ENCODE data around the gene PLXNA4.

PLXNA4 gene

GRCh38 chr7:132239422-132239994 lies 336.8 kb downstream of the PLXNA4 start:
- Histone ChIP-seq H3K36me3 (ENCODE audit: control insufficient read depth, insufficient read depth, low read length) (no peaks in the 10 kb centered on the region), H3K27me3 (ENCODE audit: control insufficient read depth, insufficient read depth, low read length) (no peaks in the 10 kb centered on the region), H3K27ac (ENCODE audit: low read depth, low read length) (no peak overlapping the region), H3K9ac (ENCODE audit: low read depth, low read length) (no peak overlapping the region), H3K4me1 (ENCODE audit: control insufficient read depth, insufficient read depth, low read length) (no peaks in the 10 kb centered on the region), H3K4me3 (ENCODE audit: low read depth, low read length) (no peak overlapping the region), H3K9me3 (ENCODE audit: control insufficient read depth, insufficient read depth, low read length) (no peaks in the 10 kb centered on the region)

GRCh38 chr7:132234711-132235110 lies 341.6 kb downstream of the PLXNA4 start:
- Histone ChIP-seq H3K27ac (ENCODE audit: low read depth, low read length) (no peak overlapping the region), H3K4me3 (ENCODE audit: low read depth, low read length) (no peak overlapping the region), H3K36me3 (ENCODE audit: control insufficient read depth, insufficient read depth, low read length) (no peaks in the 10 kb centered on the region), H3K9me3 (ENCODE audit: control insufficient read depth, insufficient read depth, low read length) (no peaks in the 10 kb centered on the region), H3K9ac (ENCODE audit: low read depth, low read length) (no peak overlapping the region), H3K27me3 (ENCODE audit: control insufficient read depth, insufficient read depth, low read length) (no peaks in the 10 kb centered on the region), H3K4me1 (ENCODE audit: control insufficient read depth, insufficient read depth, low read length) (0 out of 2 replicates have a peak, but pooled peaks cover 6% of the 10 kb centered on the region)

GRCh38 chr7:132232406-132232805 lies 343.9 kb downstream of the PLXNA4 start:
- Histone ChIP-seq H3K9ac (ENCODE audit: low read depth, low read length) (no peak overlapping the region), H3K9me3 (ENCODE audit: control insufficient read depth, insufficient read depth, low read length) (no peaks in the 10 kb centered on the region), H3K4me1 (ENCODE audit: control insufficient read depth, insufficient read depth, low read length) (0 out of 2 replicates have a peak, but pooled peaks cover 6% of the 10 kb centered on the region), H3K36me3 (ENCODE audit: control insufficient read depth, insufficient read depth, low read length) (no peaks in the 10 kb centered on the region), H3K27me3 (ENCODE audit: control insufficient read depth, insufficient read depth, low read length) (no peaks in the 10 kb centered on the region), H3K4me3 (ENCODE audit: low read depth, low read length) (no peak overlapping the region), H3K27ac (ENCODE audit: low read depth, low read length) (no peak overlapping the region)

- no peaks in the 10 kb centered on the region for H3K36me3 ChIP-seq (ENCODE audit: control insufficient read depth, insufficient read depth, low read length)
- H3K27ac ChIP-seq (ENCODE audit: low read depth, low read length), result no peak overlapping the region
- no peak overlapping the region for H3K4me3 ChIP-seq (ENCODE audit: low read depth, low read length)
- 0 out of 2 replicates have a peak, but pooled peaks cover 6% of the 10 kb centered on the region for H3K4me1 ChIP-seq (ENCODE audit: control insufficient read depth, insufficient read depth, low read length)
- H3K9me3 ChIP-seq (ENCODE audit: control insufficient read depth, insufficient read depth, low read length), result no peaks in the 10 kb centered on the region
- no peaks in the 10 kb centered on the region for H3K27me3 ChIP-seq (ENCODE audit: control insufficient read depth, insufficient read depth, low read length)
- H3K9ac ChIP-seq (ENCODE audit: low read depth, low read length), result no peak overlapping the region
Observed at GRCh38 chr7:132230462-132230861, 345.8 kb downstream of the PLXNA4 start.

- Histone ChIP-seq H3K27ac (ENCODE audit: low read depth, low read length) (no peak overlapping the region), H3K36me3 (ENCODE audit: control insufficient read depth, insufficient read depth, low read length) (no peaks in the 10 kb centered on the region), H3K9me3 (ENCODE audit: control insufficient read depth, insufficient read depth, low read length) (no peaks in the 10 kb centered on the region), H3K4me3 (ENCODE audit: low read depth, low read length) (no peak overlapping the region), H3K4me1 (ENCODE audit: control insufficient read depth, insufficient read depth, low read length) (no peaks in the 10 kb centered on the region), H3K9ac (ENCODE audit: low read depth, low read length) (no peak overlapping the region), H3K27me3 (ENCODE audit: control insufficient read depth, insufficient read depth, low read length) (no peaks in the 10 kb centered on the region)
Observed at GRCh38 chr7:132228240-132228639, 348.0 kb downstream of the PLXNA4 start.

- no peaks in the 10 kb centered on the region for H3K9me3 ChIP-seq (ENCODE audit: control insufficient read depth, insufficient read depth, low read length)
- no peaks in the 10 kb centered on the region for H3K4me1 ChIP-seq (ENCODE audit: control insufficient read depth, insufficient read depth, low read length)
- H3K36me3 ChIP-seq (ENCODE audit: control insufficient read depth, insufficient read depth, low read length), result no peaks in the 10 kb centered on the region
- no peak overlapping the region for H3K4me3 ChIP-seq (ENCODE audit: low read depth, low read length)
- no peak overlapping the region for H3K9ac ChIP-seq (ENCODE audit: low read depth, low read length)
- no peak overlapping the region for H3K27ac ChIP-seq (ENCODE audit: low read depth, low read length)
- no peaks in the 10 kb centered on the region for H3K27me3 ChIP-seq (ENCODE audit: control insufficient read depth, insufficient read depth, low read length)
Observed at GRCh38 chr7:132226957-132227290, 349.3 kb downstream of the PLXNA4 start.

- Histone ChIP-seq H3K4me1 (ENCODE audit: control insufficient read depth, insufficient read depth, low read length) (no peaks in the 10 kb centered on the region), H3K9me3 (ENCODE audit: control insufficient read depth, insufficient read depth, low read length) (no peaks in the 10 kb centered on the region), H3K36me3 (ENCODE audit: control insufficient read depth, insufficient read depth, low read length) (no peaks in the 10 kb centered on the region), H3K9ac (ENCODE audit: low read depth, low read length) (no peak overlapping the region), H3K27ac (ENCODE audit: low read depth, low read length) (no peak overlapping the region), H3K27me3 (ENCODE audit: control insufficient read depth, insufficient read depth, low read length) (no peaks in the 10 kb centered on the region), H3K4me3 (ENCODE audit: low read depth, low read length) (no peak overlapping the region)
Observed at GRCh38 chr7:132226046-132226956, 350.0 kb downstream of the PLXNA4 start.

- H3K4me3 ChIP-seq (ENCODE audit: low read depth, low read length), result no peak overlapping the region
- H3K27me3 ChIP-seq (ENCODE audit: control insufficient read depth, insufficient read depth, low read length), result no peaks in the 10 kb centered on the region
- H3K9ac ChIP-seq (ENCODE audit: low read depth, low read length), result no peak overlapping the region
- no peak overlapping the region for H3K27ac ChIP-seq (ENCODE audit: low read depth, low read length)
- no peaks in the 10 kb centered on the region for H3K4me1 ChIP-seq (ENCODE audit: control insufficient read depth, insufficient read depth, low read length)
- H3K9me3 ChIP-seq (ENCODE audit: control insufficient read depth, insufficient read depth, low read length), result no peaks in the 10 kb centered on the region
- H3K36me3 ChIP-seq (ENCODE audit: control insufficient read depth, insufficient read depth, low read length), result no peaks in the 10 kb centered on the region
Observed at GRCh38 chr7:132225216-132226030, 350.8 kb downstream of the PLXNA4 start.

- Histone ChIP-seq H3K4me1 (ENCODE audit: control insufficient read depth, insufficient read depth, low read length) (peaks cover 19% of the 10 kb centered on the region), H3K27ac (ENCODE audit: low read depth, low read length) (no peak overlapping the region), H3K4me3 (ENCODE audit: low read depth, low read length) (no peak overlapping the region), H3K9me3 (ENCODE audit: control insufficient read depth, insufficient read depth, low read length) (no peaks in the 10 kb centered on the region), H3K9ac (ENCODE audit: low read depth, low read length) (no peak overlapping the region), H3K27me3 (ENCODE audit: control insufficient read depth, insufficient read depth, low read length) (no peaks in the 10 kb centered on the region), H3K36me3 (ENCODE audit: control insufficient read depth, insufficient read depth, low read length) (no peaks in the 10 kb centered on the region)
Observed at GRCh38 chr7:132221356-132221755, 354.9 kb downstream of the PLXNA4 start.

GRCh38 chr7:132220060-132220459 lies 356.2 kb downstream of the PLXNA4 start:
- no peaks in the 10 kb centered on the region for H3K36me3 ChIP-seq (ENCODE audit: control insufficient read depth, insufficient read depth, low read length)
- H3K27me3 ChIP-seq (ENCODE audit: control insufficient read depth, insufficient read depth, low read length), result no peaks in the 10 kb centered on the region
- no peak overlapping the region for H3K9ac ChIP-seq (ENCODE audit: low read depth, low read length)
- no peak overlapping the region for H3K4me3 ChIP-seq (ENCODE audit: low read depth, low read length)
- no peak overlapping the region for H3K27ac ChIP-seq (ENCODE audit: low read depth, low read length)
- H3K4me1 ChIP-seq (ENCODE audit: control insufficient read depth, insufficient read depth, low read length), result peaks cover 19% of the 10 kb centered on the region
- no peaks in the 10 kb centered on the region for H3K9me3 ChIP-seq (ENCODE audit: control insufficient read depth, insufficient read depth, low read length)

GRCh38 chr7:132218876-132219275 lies 357.4 kb downstream of the PLXNA4 start:
- Histone ChIP-seq H3K4me3 (ENCODE audit: low read depth, low read length) (no peak overlapping the region), H3K27ac (ENCODE audit: low read depth, low read length) (no peak overlapping the region), H3K9me3 (ENCODE audit: control insufficient read depth, insufficient read depth, low read length) (no peaks in the 10 kb centered on the region), H3K9ac (ENCODE audit: low read depth, low read length) (no peak overlapping the region), H3K36me3 (ENCODE audit: control insufficient read depth, insufficient read depth, low read length) (no peaks in the 10 kb centered on the region), H3K27me3 (ENCODE audit: control insufficient read depth, insufficient read depth, low read length) (no peaks in the 10 kb centered on the region), H3K4me1 (ENCODE audit: control insufficient read depth, insufficient read depth, low read length) (peaks cover 19% of the 10 kb centered on the region)
